DND-41 (cell line): ENCODE results near the gene MOBP.

Experiments
- ATAC-seq: fragments of 200-7000 bp; cut with Tn5 transposase; 3 replicates; pipeline ENCODE4 v1.9.1; 2021; ENCODE audit warnings: low read depth; ENCODE audit not compliant: insufficient read depth
- DNase-seq: peaks from one replicate; pipeline ENCODE4 v3.0.0-alpha.2; 2020
- H2AFZ ChIP-seq: 2 replicates; pipeline ENCODE4 v1.6.0; 2012; ENCODE audit warnings: low read depth, low read length
- H3K27ac ChIP-seq: 2 replicates; pipeline ENCODE4 v1.5.1; 2012; ENCODE audit warnings: low read length, inconsistent platforms
- H3K27me3 ChIP-seq: fragments of 200-600 bp; sonication (generic); 2 replicates; pipeline ENCODE4 v1.6.0; 2012; ENCODE audit warnings: low read length, mild to moderate bottlenecking, inconsistent platforms; ENCODE audit not compliant: insufficient read depth, poor library complexity
- H3K36me3 ChIP-seq: 2 replicates; pipeline ENCODE4 v1.5.1; 2012; ENCODE audit warnings: low read length, inconsistent platforms; ENCODE audit not compliant: insufficient read depth
- H3K4me1 ChIP-seq: 2 replicates; pipeline ENCODE4 v1.5.1; 2012; ENCODE audit warnings: mild to moderate bottlenecking, low read length; ENCODE audit not compliant: insufficient read depth
- H3K4me2 ChIP-seq: 2 replicates; pipeline ENCODE4 v1.6.0; 2012; ENCODE audit warnings: mild to moderate bottlenecking, moderate library complexity, low read length, inconsistent platforms; ENCODE audit not compliant: insufficient read depth
- H3K4me3 ChIP-seq, 2 experiments: fragments of 200-600 bp in 1 of 2; shearing (Covaris generic) in 1 of 2; 2 replicates each; pipeline ENCODE4 v1.5.1; 2012 to 2016; ENCODE audit warnings: inconsistent platforms in 2 of 2, low read length in 2 of 2, mild to moderate bottlenecking in 2 of 2, low read depth in 1 of 2, moderate library complexity in 1 of 2
- H3K79me2 ChIP-seq: 2 replicates; pipeline ENCODE4 v1.6.0; 2012; ENCODE audit warnings: low read length, inconsistent platforms; ENCODE audit not compliant: insufficient read depth
- H3K9ac ChIP-seq: 2 replicates; pipeline ENCODE4 v1.6.0; 2012; ENCODE audit warnings: low read depth, mild to moderate bottlenecking, inconsistent platforms, low read length, moderate library complexity
- H3K9me3 ChIP-seq: 2 replicates; pipeline ENCODE4 v1.5.1; 2012; ENCODE audit warnings: low read length, moderate library complexity, mild to moderate bottlenecking, inconsistent platforms; ENCODE audit not compliant: insufficient read depth, severe bottlenecking
- H4K20me1 ChIP-seq: 2 replicates; pipeline ENCODE4 v1.6.0; 2012; ENCODE audit warnings: low read length; ENCODE audit not compliant: insufficient read depth
- EZH2 ChIP-seq: IDR thresholded peaks from 3 replicates; pipeline ENCODE4 v1.6.1; 2012; ENCODE audit warnings: borderline replicate concordance, low read depth, mild to moderate bottlenecking, moderate library complexity, low read length, inconsistent platforms; ENCODE audit not compliant: severe bottlenecking
- TF ChIP-seq, protein P1 (sequence below): IDR thresholded peaks from 2 replicates; pipeline ENCODE4 v1.5.1; 2012; ENCODE audit warnings: borderline replicate concordance, low read length, moderate library complexity, mild to moderate bottlenecking; ENCODE audit not compliant: poor library complexity, severe bottlenecking; ENCODE audit errors: extremely low read depth

MOBP gene

DNA sequence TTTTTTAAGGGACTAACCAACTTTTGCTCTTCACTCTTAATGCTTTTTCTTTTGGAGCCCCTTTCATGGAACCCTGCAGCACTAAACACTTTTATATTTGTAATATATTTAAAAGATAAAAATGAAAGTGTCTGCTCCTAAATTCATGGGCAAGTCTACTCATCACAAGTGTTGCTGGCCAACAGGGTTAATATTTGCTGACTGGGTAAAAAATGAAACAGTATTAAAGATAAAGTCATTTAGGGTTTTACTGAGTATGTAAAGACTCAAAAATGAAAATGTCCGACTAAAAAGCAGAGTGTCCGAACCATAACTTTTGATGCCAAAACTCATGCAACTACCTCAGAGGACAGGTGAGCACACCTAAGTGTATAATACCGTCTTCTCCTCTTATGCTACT lies 54.0 kb downstream of the MOBP start:
- no peak overlapping the region for H3K4me2 ChIP-seq
- TF ChIP-seq, protein P1, sequence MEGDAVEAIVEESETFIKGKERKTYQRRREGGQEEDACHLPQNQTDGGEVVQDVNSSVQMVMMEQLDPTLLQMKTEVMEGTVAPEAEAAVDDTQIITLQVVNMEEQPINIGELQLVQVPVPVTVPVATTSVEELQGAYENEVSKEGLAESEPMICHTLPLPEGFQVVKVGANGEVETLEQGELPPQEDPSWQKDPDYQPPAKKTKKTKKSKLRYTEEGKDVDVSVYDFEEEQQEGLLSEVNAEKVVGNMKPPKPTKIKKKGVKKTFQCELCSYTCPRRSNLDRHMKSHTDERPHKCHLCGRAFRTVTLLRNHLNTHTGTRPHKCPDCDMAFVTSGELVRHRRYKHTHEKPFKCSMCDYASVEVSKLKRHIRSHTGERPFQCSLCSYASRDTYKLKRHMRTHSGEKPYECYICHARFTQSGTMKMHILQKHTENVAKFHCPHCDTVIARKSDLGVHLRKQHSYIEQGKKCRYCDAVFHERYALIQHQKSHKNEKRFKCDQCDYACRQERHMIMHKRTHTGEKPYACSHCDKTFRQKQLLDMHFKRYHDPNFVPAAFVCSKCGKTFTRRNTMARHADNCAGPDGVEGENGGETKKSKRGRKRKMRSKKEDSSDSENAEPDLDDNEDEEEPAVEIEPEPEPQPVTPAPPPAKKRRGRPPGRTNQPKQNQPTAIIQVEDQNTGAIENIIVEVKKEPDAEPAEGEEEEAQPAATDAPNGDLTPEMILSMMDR: no peak
- no peak for TF ChIP-seq EZH2
- no peaks in the 10 kb centered on the region for H3K36me3 ChIP-seq
- no peak overlapping the region for H3K27ac ChIP-seq
- peaks cover 5% of the 10 kb centered on the region for H3K9me3 ChIP-seq
- H3K9ac ChIP-seq: no peak overlapping the region
- no peaks in the 10 kb centered on the region for H4K20me1 ChIP-seq
- H3K4me1 ChIP-seq: no peaks in the 10 kb centered on the region
- DNase-seq (no peak), ATAC-seq (no peak)
- no peaks in the 10 kb centered on the region for H3K79me2 ChIP-seq
- H2AFZ ChIP-seq: no peak overlapping the region
- H3K27me3 ChIP-seq: peaks cover 10% of the 10 kb centered on the region
- H3K4me3 ChIP-seq: no peak overlapping the region

DNA sequence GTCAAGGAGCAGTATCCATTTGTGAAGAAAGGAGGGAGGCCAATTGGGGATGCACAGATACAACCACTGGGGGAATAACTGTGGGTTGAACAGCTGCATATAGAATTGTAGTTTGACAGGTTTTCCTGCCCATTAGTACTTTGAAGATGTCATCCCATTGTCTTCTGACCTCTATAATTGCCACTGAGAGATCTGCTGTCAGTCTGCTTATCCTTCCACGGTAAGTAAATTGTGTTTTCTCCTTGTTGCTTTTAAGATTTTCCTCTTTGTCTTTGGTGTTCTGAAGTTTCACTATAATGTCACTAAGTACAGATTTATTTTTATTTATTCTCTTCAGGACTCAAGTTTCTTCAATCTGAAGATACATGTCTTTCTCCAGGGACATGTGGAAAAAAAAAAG lies 56.6 kb downstream of the MOBP start:
- Histone ChIP-seq H3K79me2 (no peaks in the 10 kb centered on the region), H3K4me2 (no peak overlapping the region), H3K9ac (no peak overlapping the region), H3K4me3 (no peak overlapping the region), H2AFZ (no peak overlapping the region), H3K9me3 (peaks cover 5% of the 10 kb centered on the region), H3K4me1 (no peaks in the 10 kb centered on the region), H3K36me3 (no peaks in the 10 kb centered on the region), H3K27ac (no peak overlapping the region), H3K27me3 (peaks cover 10% of the 10 kb centered on the region), H4K20me1 (no peaks in the 10 kb centered on the region)
- ATAC-seq (no peak), DNase-seq (no peak)
- TF ChIP-seq EZH2: no peak
- TF ChIP-seq, protein P1: no peak

DNA sequence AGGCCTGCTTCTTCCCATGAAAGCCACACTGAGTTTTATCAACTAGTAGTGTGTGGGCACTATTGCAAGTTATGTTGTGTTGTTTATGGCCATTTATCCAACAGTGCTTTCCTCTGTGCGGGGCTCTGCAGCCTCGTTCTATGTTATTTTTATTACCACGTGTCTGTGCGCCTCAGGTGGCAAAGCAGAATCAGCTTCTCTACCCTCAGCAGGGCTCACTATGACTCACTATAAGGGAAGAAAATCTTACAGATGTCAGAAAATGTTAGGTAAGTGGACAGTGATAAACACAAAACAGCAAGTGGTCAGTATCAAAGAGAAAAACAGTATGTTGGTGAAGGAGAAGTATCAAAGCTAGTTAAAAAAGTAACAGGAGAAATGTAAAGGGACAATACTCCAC lies 61.4 kb downstream of the MOBP start:
- Histone ChIP-seq H2AFZ (no peak overlapping the region), H3K27me3 (peaks cover 11% of the 10 kb centered on the region), H3K4me3 (no peak overlapping the region), H3K4me2 (no peak overlapping the region), H4K20me1 (no peaks in the 10 kb centered on the region), H3K9ac (no peak overlapping the region), H3K4me1 (no peaks in the 10 kb centered on the region), H3K27ac (no peak overlapping the region), H3K9me3 (peaks cover 4% of the 10 kb centered on the region), H3K79me2 (no peaks in the 10 kb centered on the region), H3K36me3 (no peaks in the 10 kb centered on the region)
- no peak for ATAC-seq
- no peak for DNase-seq
- no peak for TF ChIP-seq EZH2

DNA sequence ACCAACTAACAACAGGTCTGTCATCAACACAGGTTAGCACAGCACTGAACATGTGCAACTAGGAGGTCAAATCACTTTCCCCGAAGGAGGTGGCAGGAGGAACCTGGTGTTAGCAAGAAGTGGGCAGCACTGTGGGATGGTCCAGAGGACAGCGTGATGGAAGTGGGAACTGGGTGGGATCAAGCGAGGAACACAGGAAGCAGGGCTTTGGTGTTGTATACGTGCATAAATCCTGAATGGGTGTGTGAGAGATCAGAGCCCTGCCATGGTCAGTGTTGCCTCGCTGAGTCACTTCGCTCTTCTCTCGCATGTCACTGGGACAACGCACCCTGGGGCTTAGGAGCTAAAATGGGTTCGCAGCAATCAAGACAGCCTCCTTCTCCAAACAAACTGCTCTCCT lies 62.1 kb downstream of the MOBP start:
- Histone ChIP-seq H3K79me2 (no peaks in the 10 kb centered on the region), H3K27me3 (peaks cover 12% of the 10 kb centered on the region), H3K4me1 (no peaks in the 10 kb centered on the region), H3K27ac (no peak overlapping the region), H3K4me3 (no peak overlapping the region), H3K9me3 (no peaks in the 10 kb centered on the region), H3K9ac (no peak overlapping the region), H2AFZ (no peak overlapping the region), H4K20me1 (no peaks in the 10 kb centered on the region), H3K36me3 (no peaks in the 10 kb centered on the region), H3K4me2 (no peak overlapping the region)
- ATAC-seq (no peak), DNase-seq (no peak)
- TF ChIP-seq EZH2: no peak
- TF ChIP-seq, protein P1: no peak
